A549 (cell line): Measurements from ENCODE around the gene ALKBH6. TPM values are rescaled to one million over a fixed set of nuclear protein-coding genes. Genes with fewer than 3 reads are reported as not detected.

ENCODE experiments used
- ATAC-seq, 2 experiments: fragments of 200-7000 bp in 1 of 2; fragments of >200 bp in 1 of 2; cut with Nextera tagmentation in 1 of 2; cut with Tn5 transposase in 1 of 2; 3 replicates each; pipeline versions ENCODE4 v1.8.0 to v1.9.1; 2018 to 2020; ENCODE audit warnings: mild to moderate bottlenecking in 1 of 2, moderate library complexity in 1 of 2
- CTCF ChIA-PET: fragments of 300-600 bp; sonication (Branson Sonifier 250); formaldehyde crosslinking; extraction: SDS; loops from one replicate; lab custom pipeline; 2021; ENCODE audit warnings: antibody characterized with exemption, inconsistent platforms; lab: Yijun Ruan, JAX
- POLR2A ChIA-PET: fragments of 350-600 bp; formaldehyde crosslinking; extraction: SDS; loops from one replicate; lab custom pipeline; 2021; ENCODE audit warnings: antibody characterized with exemption, inconsistent platforms; lab: Yijun Ruan, JAX
- DNase-seq, 2 experiments: peaks; one replicate each; pipeline versions ENCODE4 v3.0.0 to v3.0.0-alpha.2; 2011 to 2016; ENCODE audit warnings: low read depth in 1 of 2, low spot score in 1 of 2
- FAIRE-seq: peaks from 2 replicates; lab custom pipeline; 2011; peaks lifted over from hg19 to GRCh38; lab: Jason Lieb, UNC
- H3K27ac ChIP-seq, 2 experiments: fragments of >200 bp; sonication (Bioruptor Twin); formaldehyde crosslinking; 3 replicates each; pipeline ENCODE4 v1.5.1; 2016 to 2017
- H3K4me1 ChIP-seq: fragments of >200 bp; sonication (Bioruptor Twin); formaldehyde crosslinking; 3 replicates; pipeline ENCODE4 v1.6.1; 2016
- H3K4me2 ChIP-seq: fragments of >200 bp; sonication (Bioruptor Twin); formaldehyde crosslinking; 3 replicates; pipeline ENCODE4 v1.6.1; 2016
- H3K4me3 ChIP-seq: fragments of >200 bp; sonication (Bioruptor Twin); formaldehyde crosslinking; 3 replicates; pipeline ENCODE4 v1.5.1; 2016
- H3K9me3 ChIP-seq: fragments of >200 bp; sonication (Bioruptor Twin); formaldehyde crosslinking; 3 replicates; pipeline ENCODE4 v1.6.1; 2016
- CBX8 ChIP-seq: fragments of 200-600 bp; sonication (generic); IDR thresholded peaks from 2 replicates; pipeline ENCODE4 v1.6.1; 2016
- CEBPB ChIP-seq, 2 experiments: fragments of >200 bp in 1 of 2; sonication (Bioruptor Twin) in 1 of 2; formaldehyde crosslinking in 1 of 2; IDR thresholded peaks; 2 replicates each; pipeline ENCODE4 v1.6.1; 2012 to 2016
- EHMT2 ChIP-seq: fragments of 200-600 bp; sonication (generic); IDR thresholded peaks from 2 replicates; pipeline ENCODE4 v1.6.1; 2016; ENCODE audit warnings: antibody characterized with exemption, low read depth, mild to moderate bottlenecking, moderate library complexity
- HEYL ChIP-seq: fragments of 250-450 bp; sonication (Bioruptor Pico); IDR thresholded peaks from 2 replicates; pipeline ENCODE4 v1.8.0; 2021; ENCODE audit warnings: mild to moderate bottlenecking, moderate library complexity
- HOXA7 ChIP-seq: fragments of 250-450 bp; sonication (Bioruptor Pico); IDR thresholded peaks from 2 replicates; pipeline ENCODE4 v1.5.0; 2020; ENCODE audit warnings: mild to moderate bottlenecking, moderate library complexity
- HOXB13 ChIP-seq: fragments of 250-450 bp; sonication (Bioruptor Pico); IDR thresholded peaks from 2 replicates; pipeline ENCODE4 v1.5.0; 2020; ENCODE audit warnings: low read depth, mild to moderate bottlenecking, moderate library complexity
- JUN ChIP-seq, 2 experiments: fragments of >200 bp; sonication (Bioruptor Twin); formaldehyde crosslinking; IDR thresholded peaks; 2 replicates in 1 of 2; 3 replicates in 1 of 2; pipeline ENCODE4 v1.6.1; 2016 to 2017
- MAFK ChIP-seq: fragments of 450-650 bp; IDR thresholded peaks from 2 replicates; pipeline ENCODE4 v1.6.1; 2014; ENCODE audit not compliant: partially characterized antibody
- MYC ChIP-seq: IDR thresholded peaks from 2 replicates; pipeline ENCODE4 v1.6.1; 2012; ENCODE audit warnings: mild to moderate bottlenecking, inconsistent platforms, low read length, improper control_type of control experiment, borderline replicate concordance
- NR3C1 ChIP-seq: fragments of >200 bp; sonication (Bioruptor Twin); formaldehyde crosslinking; IDR thresholded peaks from 3 replicates; pipeline ENCODE4 v1.6.1; 2017
- POLR2A ChIP-seq: IDR thresholded peaks from 2 replicates; pipeline ENCODE4 v1.6.1; 2012; ENCODE audit warnings: mild to moderate bottlenecking, low read length
- POLR2AphosphoS2 ChIP-seq: conservative IDR thresholded peaks from 2 replicates; pipeline ENCODE4 v1.6.1; 2012; ENCODE audit warnings: low read length, improper control_type of control experiment, inconsistent platforms
- RAD21 ChIP-seq, 2 experiments: fragments of >200 bp in 1 of 2; sonication (Bioruptor Twin) in 1 of 2; formaldehyde crosslinking in 1 of 2; IDR thresholded peaks in 1 of 2; conservative IDR thresholded peaks in 1 of 2; 2 replicates in 1 of 2; 3 replicates in 1 of 2; pipeline ENCODE4 v1.6.1; 2012 to 2018; ENCODE audit warnings: inconsistent platforms in 1 of 2
- RARB ChIP-seq: fragments of 250-450 bp; sonication (Bioruptor Pico); IDR thresholded peaks from 2 replicates; pipeline ENCODE4 v1.8.0; 2021; ENCODE audit warnings: mild to moderate bottlenecking, moderate library complexity
- RCOR1 ChIP-seq: fragments of 150-350 bp; IDR thresholded peaks from 2 replicates; pipeline ENCODE4 v1.6.1; 2014; ENCODE audit warnings: antibody characterized with exemption, low read length, low read depth
- TP53 ChIP-seq: fragments of 250-450 bp; sonication (Bioruptor Pico); IDR thresholded peaks from 2 replicates; pipeline ENCODE4 v1.5.0; 2021; ENCODE audit warnings: mild to moderate bottlenecking, moderate library complexity
- ZC3H11A ChIP-seq: fragments of 450-650 bp; IDR thresholded peaks from 2 replicates; pipeline ENCODE4 v1.6.1; 2014; ENCODE audit warnings: antibody characterized with exemption, mild to moderate bottlenecking
- ZNF302 ChIP-seq: fragments of 250-450 bp; sonication (Bioruptor Pico); IDR thresholded peaks from 2 replicates; pipeline ENCODE4 v1.9.0; 2021; ENCODE audit warnings: inconsistent platforms, mild to moderate bottlenecking, moderate library complexity
- WGBS: methylation state at CpG from one replicate; pipeline ENCODE4 v1.1.6; 2017; ENCODE audit errors: missing lambda C conversion rate; 5-methylcytosine and 5-hydroxymethylcytosine counted together
- polyA plus RNA-seq, 4 experiments: library from polyadenylated mRNA; depleted of rRNA in 3 of 4; stranded (reverse); fragments of >200 nt; fragmentation: RNase III in 1 of 4; extraction: RNeasy Plus Mini Kit Qiagen cat#74134 plus additional on column Dnase treatment in 1 of 4; gene quantifications; 2 replicates in 3 of 4; 3 replicates in 1 of 4; pipeline ENCODE4 v1.2.3, GENCODE V29; 2011 to 2017
- TF ChIP-seq, protein P1 (sequence below): fragments of 250-450 bp; sonication (Bioruptor Pico); IDR thresholded peaks from 2 replicates; pipeline ENCODE4 v1.5.0; 2020; ENCODE audit warnings: low read depth, mild to moderate bottlenecking, moderate library complexity
- TF ChIP-seq, protein P2 (sequence below): fragments of 150-350 bp; IDR thresholded peaks from 2 replicates; pipeline ENCODE4 v1.6.1; 2014; ENCODE audit warnings: low read depth, mild to moderate bottlenecking, low read length
- TF ChIP-seq, protein P3 (sequence below): fragments of >200 bp; sonication (Bioruptor Twin); formaldehyde crosslinking; IDR thresholded peaks from 3 replicates; pipeline ENCODE4 v1.5.1; 2016

ALKBH6 gene
- polyA plus RNA-seq, 2 of the 4 experiments (the other 2 are of a cell fraction) = 34.2 to 47.1 TPM

DNA sequence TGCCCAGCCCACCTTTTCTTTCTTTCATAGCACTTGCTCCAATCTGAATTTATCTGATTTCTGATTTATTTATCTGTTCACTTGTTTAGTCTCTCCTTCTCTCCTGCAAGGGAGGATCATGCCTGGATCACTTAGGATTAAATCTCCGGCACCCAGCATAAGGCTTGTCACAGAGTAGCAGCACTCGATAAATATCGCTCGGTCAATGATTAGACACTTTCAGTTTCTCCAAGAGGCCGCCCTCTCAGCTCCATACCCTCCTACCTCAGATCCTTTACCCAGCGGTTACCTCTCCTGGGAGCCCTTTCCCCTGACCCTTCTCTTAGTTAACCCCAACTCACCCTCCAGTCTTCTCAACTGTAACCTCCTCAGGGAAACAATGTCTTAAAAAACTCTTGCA, 17.3 kb upstream of the ALKBH6 start:
- ChIA-PET POLR2A (no interaction called here), CTCF (interaction anchor here (0.9 to 2.7 kb wide), 3 partner anchors 11 to 66 kb away, joined by 3 to 17 read pairs (median 3); no protein-coding TSS in a partner anchor)
- H3K4me2 ChIP-seq = no peak overlapping the region
- H3K4me3 ChIP-seq = no peak overlapping the region
- FAIRE-seq (peak; percentile 63), DNase-seq (no peak), ATAC-seq (no peak)
- no peak overlapping the region for H3K27ac ChIP-seq
- H3K9me3 ChIP-seq = no peaks in the 10 kb centered on the region
- H3K4me1 ChIP-seq = no peaks in the 10 kb centered on the region
- TF ChIP-seq CBX8 = no peak
- TF ChIP-seq EHMT2 = no peak
- TF ChIP-seq, protein P1, sequence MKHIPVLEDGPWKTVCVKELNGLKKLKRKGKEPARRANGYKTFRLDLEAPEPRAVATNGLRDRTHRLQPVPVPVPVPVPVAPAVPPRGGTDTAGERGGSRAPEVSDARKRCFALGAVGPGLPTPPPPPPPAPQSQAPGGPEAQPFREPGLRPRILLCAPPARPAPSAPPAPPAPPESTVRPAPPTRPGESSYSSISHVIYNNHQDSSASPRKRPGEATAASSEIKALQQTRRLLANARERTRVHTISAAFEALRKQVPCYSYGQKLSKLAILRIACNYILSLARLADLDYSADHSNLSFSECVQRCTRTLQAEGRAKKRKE = no peak
- no peak for TF ChIP-seq HOXB13 (CRISPR knock-in tag)
- TF ChIP-seq MYC = no peak
- TF ChIP-seq RARB = no peak
- TF ChIP-seq RCOR1 = no peak
- TF ChIP-seq TP53 (CRISPR knock-in tag) = no peak
- TF ChIP-seq RAD21 (conservative IDR thresholded peaks at IDR 0.05 in 1 of 2, IDR thresholded peaks at IDR 0.05 in 1 of 2) = no peak
- TF ChIP-seq MAFK = no peak
- TF ChIP-seq, protein P2, sequence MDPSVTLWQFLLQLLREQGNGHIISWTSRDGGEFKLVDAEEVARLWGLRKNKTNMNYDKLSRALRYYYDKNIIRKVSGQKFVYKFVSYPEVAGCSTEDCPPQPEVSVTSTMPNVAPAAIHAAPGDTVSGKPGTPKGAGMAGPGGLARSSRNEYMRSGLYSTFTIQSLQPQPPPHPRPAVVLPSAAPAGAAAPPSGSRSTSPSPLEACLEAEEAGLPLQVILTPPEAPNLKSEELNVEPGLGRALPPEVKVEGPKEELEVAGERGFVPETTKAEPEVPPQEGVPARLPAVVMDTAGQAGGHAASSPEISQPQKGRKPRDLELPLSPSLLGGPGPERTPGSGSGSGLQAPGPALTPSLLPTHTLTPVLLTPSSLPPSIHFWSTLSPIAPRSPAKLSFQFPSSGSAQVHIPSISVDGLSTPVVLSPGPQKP = no peak
- WGBS = 90% methylated on average over 6 of the region's 6 CpGs

DNA sequence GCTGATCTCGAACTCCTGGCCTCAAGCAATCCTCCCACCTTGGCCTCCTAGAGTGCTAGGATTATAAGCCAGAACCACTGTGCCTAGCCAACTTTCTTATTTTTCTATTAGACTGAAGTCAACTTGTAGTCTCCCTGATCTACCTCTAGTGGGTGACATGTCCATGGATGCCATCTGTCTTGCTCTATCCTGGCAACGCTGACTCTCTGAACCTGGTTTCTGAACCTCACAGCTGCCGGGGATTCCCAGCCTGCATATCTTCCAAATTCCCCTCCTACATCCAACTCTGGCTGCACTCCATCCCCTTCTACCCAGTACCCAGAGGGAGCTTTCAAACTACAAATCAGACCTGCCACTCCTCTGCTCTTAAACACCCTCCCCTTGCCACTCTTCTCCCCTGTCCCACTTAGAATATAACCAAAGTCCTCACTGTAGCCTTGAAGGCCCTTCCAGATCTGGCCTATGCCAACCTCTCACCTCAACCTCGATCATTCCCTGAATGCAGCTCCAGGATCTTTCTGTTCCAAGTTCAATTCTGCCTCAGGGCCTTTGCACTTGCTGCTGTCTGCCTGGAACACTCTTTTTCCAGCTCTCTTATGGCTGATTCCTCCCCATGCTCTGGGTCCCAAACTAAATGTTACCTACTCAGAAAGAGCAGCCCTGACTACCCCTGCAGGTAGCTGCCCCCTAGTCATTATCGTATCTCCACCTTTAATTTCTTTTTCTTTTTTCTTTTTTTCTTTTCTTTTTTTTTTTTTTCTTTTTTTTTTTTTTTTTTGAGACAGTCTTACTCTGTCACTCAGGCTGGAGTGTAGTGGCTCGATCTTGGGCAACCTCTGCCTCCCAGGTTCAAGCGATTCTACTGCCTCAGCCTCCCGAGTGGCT, 16.5 kb upstream of the ALKBH6 start:
- no peak overlapping the region for H3K4me2 ChIP-seq
- peak; percentile 32 for FAIRE-seq
- H3K9me3 ChIP-seq = no peaks in the 10 kb centered on the region
- H3K4me3 ChIP-seq = no peak overlapping the region
- no peak overlapping the region for H3K27ac ChIP-seq
- TF ChIP-seq POLR2AphosphoS2 (no peak), RAD21 (conservative IDR thresholded peaks at IDR 0.05 in 1 of 2, IDR thresholded peaks at IDR 0.05 in 1 of 2) (peak in 1 of 2 experiments; percentile 41; a peak in 2 of 5 replicates)
- TF ChIP-seq, protein P3, sequence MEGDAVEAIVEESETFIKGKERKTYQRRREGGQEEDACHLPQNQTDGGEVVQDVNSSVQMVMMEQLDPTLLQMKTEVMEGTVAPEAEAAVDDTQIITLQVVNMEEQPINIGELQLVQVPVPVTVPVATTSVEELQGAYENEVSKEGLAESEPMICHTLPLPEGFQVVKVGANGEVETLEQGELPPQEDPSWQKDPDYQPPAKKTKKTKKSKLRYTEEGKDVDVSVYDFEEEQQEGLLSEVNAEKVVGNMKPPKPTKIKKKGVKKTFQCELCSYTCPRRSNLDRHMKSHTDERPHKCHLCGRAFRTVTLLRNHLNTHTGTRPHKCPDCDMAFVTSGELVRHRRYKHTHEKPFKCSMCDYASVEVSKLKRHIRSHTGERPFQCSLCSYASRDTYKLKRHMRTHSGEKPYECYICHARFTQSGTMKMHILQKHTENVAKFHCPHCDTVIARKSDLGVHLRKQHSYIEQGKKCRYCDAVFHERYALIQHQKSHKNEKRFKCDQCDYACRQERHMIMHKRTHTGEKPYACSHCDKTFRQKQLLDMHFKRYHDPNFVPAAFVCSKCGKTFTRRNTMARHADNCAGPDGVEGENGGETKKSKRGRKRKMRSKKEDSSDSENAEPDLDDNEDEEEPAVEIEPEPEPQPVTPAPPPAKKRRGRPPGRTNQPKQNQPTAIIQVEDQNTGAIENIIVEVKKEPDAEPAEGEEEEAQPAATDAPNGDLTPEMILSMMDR = peak; percentile 5; the same call in 1 of the 3 replicates
- peak; percentile 41 to 60; a peak in 3 of 6 replicates for ATAC-seq
- ChIA-PET CTCF (interaction anchor here (0.6 to 2.9 kb wide), 10 partner anchors 9 to 99 kb away, joined by 3 to 17 read pairs (median 4); no protein-coding TSS in a partner anchor), POLR2A (interaction anchor here (1.5 kb wide), 2 partner anchors 16 to 84 kb away, joined by 4 to 6 read pairs; partner anchors contain the start of genes ALKBH6, POLR2I and TBCB)
- peak in 1 of 2 experiments; percentile 61 for DNase-seq
- H3K4me1 ChIP-seq = no peaks in the 10 kb centered on the region
- WGBS = 79% methylated on average over 8 of the region's 8 CpGs

DNA sequence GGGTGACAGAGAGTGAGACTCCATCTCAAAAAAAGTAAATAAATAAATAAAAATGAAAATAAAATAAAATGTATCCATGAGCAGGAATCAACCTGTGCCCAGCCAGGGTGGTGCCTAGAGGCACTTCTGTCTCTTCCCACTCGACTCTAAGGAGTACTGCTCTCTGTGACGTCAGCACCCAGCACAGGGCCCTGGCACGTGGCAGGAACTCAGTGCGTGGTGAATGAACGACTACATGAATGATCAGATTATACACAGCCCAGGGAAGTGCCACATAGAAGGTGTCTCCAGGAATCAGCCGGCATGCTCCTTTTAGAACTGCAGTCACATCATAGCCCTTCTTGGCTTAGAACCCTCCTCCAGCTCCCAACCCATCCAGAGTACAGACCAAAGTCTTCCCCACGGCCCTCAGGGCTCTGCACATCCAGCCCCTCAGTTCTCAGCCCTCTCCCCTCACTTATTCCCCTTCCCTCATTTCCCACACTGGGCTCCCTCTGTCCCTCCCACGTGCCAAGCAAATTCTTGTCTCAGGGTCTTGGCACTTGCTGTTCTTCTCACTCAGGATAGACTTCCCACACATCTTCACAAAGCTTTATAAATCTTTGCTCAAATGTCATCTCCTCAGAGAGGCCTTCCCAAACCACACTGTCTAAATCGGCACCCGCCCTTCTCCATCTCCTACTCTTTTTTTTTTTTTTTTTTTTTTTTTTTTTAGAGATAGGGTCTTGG, 14.5 kb upstream of the ALKBH6 start:
- ATAC-seq (no peak; a peak in 1 of 6 replicates), FAIRE-seq (no peak), DNase-seq (no peak)
- Histone ChIP-seq H3K4me1 (no peaks in the 10 kb centered on the region), H3K9me3 (no peaks in the 10 kb centered on the region), H3K27ac (no peak overlapping the region), H3K4me3 (no peak overlapping the region), H3K4me2 (no peak overlapping the region)
- TF ChIP-seq CEBPB (IDR thresholded peaks at IDR 0.05) = no peak
- TF ChIP-seq POLR2A = no peak
- TF ChIP-seq, protein P2 = no peak
- TF ChIP-seq RCOR1 = no peak
- TF ChIP-seq RARB = no peak
- no peak for TF ChIP-seq ZNF302
- TF ChIP-seq, protein P1 = no peak
- TF ChIP-seq HOXA7 (CRISPR knock-in tag) = no peak
- TF ChIP-seq TP53 (CRISPR knock-in tag) = no peak
- no peak for TF ChIP-seq NR3C1
- no peak for TF ChIP-seq HEYL (CRISPR knock-in tag)
- no peak for TF ChIP-seq ZC3H11A
- no peak for TF ChIP-seq JUN (IDR thresholded peaks at IDR 0.05)
- 88% methylated on average over 10 of the region's 10 CpGs for WGBS
- POLR2A ChIA-PET = no interaction called here
- CTCF ChIA-PET = interaction anchor here (0.5 to 2.9 kb wide), 8 partner anchors 11 to 144 kb away, joined by 3 to 10 read pairs (median 4); partner anchors contain the start of gene ALKBH6
